Peyer's patch (tissue), 4 donors: Measurements from ENCODE around the gene CTCF.

ENCODE experiments used
- CTCF ChIP-seq, 6 experiments: fragments of 450-650 bp in 4 of 6; fragments of 200-600 bp in 2 of 6; sonication (generic) in 1 of 6; IDR thresholded peaks; one replicate each; pipeline ENCODE4 v1.5.1; 2017 to 2019; ENCODE audit warnings: antibody characterized with exemption in 6 of 6, mild to moderate bottlenecking in 3 of 6, moderate library complexity in 1 of 6
- POLR2A ChIP-seq, 2 donors: fragments of 450-650 bp; IDR thresholded peaks; one replicate each; pipeline ENCODE4 v1.5.1; 2017; ENCODE audit warnings: antibody characterized with exemption in 2 of 2, mild to moderate bottlenecking in 2 of 2, moderate library complexity in 2 of 2

- TF ChIP-seq POLR2A (IDR thresholded peaks at IDR 0.05) (no peak), CTCF (IDR thresholded peaks at IDR 0.05) (no peak)
Measured at GRCh38 chr16:67548265-67549126, 13.8 kb upstream of the CTCF start.
